ENCODE results near the gene ARHGAP10. TPM values are rescaled to one million over a fixed set of nuclear protein-coding genes. Genes with fewer than 3 reads are reported as not detected.

Gene ARHGAP10
- total RNA-seq, 1 experiment from 2014 or later: 9.0 TPM

- Histone ChIP-seq H3K9me2 (replicated peaks; ENCODE audit: low read length) (no peaks in the 10 kb centered on the region), H3K4me1 (ENCODE audit: insufficient read depth, low read length) (peaks cover 75% of the 10 kb centered on the region), H3K79me2 (ENCODE audit: low read length) (peaks cover 59% of the 10 kb centered on the region), H4K20me1 (ENCODE audit: low read length) (no peaks in the 10 kb centered on the region), H3K27ac (ENCODE audit: low read length) (no peak overlapping the region), H3K9ac (ENCODE audit: low read length) (no peak overlapping the region), H2AFZ (ENCODE audit: low read length) (no peak overlapping the region), H3K27me3 (ENCODE audit: low read length) (no peaks in the 10 kb centered on the region), H3K4me3 (ENCODE audit: low read length) (no peak overlapping the region), H3F3A (ENCODE audit: low read length, unreplicated experiment) (no peaks in the 10 kb centered on the region), H3K4me2 (ENCODE audit: low read length) (no peak overlapping the region), H3K9me3 (ENCODE audit: low read length) (no peaks in the 10 kb centered on the region), H3K36me3 (ENCODE audit: low read depth, low read length) (no peaks in the 10 kb centered on the region)
- DNase-seq (no peak), ATAC-seq (no peak)
- TF ChIP-seq CTCF (conservative IDR thresholded peaks at IDR 0.05; ENCODE audit: low read depth, low read length) (no peak), EZH2phosphoT487 (IDR thresholded peaks at IDR 0.05; ENCODE audit: borderline replicate concordance, low read length) (no peak), EZH2 (IDR thresholded peaks at IDR 0.05; ENCODE audit: low read length, unreplicated experiment) (no peak)
- POLR2A ChIA-PET (ENCODE audit: unreplicated experiment): no interaction called here
- BruUV-seq (replicated peaks): no TSS peak
- intact Hi-C loops (cut with micrococcal nuclease): no loop called here
- CTCF ChIA-PET: no interaction called here
Observed at GRCh38 chr4:147791341-147791740, 59.5 kb downstream of the ARHGAP10 start.

GRCh38 chr4:147791865-147792264 lies 60.0 kb downstream of the ARHGAP10 start:
- no peaks in the 10 kb centered on the region for H3K9me3 ChIP-seq (ENCODE audit: low read length)
- no peak overlapping the region for H3K4me3 ChIP-seq (ENCODE audit: low read length)
- no peaks in the 10 kb centered on the region for H3F3A ChIP-seq (ENCODE audit: low read length, unreplicated experiment)
- H3K79me2 ChIP-seq (ENCODE audit: low read length): peaks cover 54% of the 10 kb centered on the region
- peaks cover 70% of the 10 kb centered on the region for H3K4me1 ChIP-seq (ENCODE audit: insufficient read depth, low read length)
- TF ChIP-seq EZH2phosphoT487 (IDR thresholded peaks at IDR 0.05; ENCODE audit: borderline replicate concordance, low read length): no peak
- TF ChIP-seq CTCF (conservative IDR thresholded peaks at IDR 0.05; ENCODE audit: low read depth, low read length): no peak
- no peak for TF ChIP-seq EZH2 (IDR thresholded peaks at IDR 0.05; ENCODE audit: low read length, unreplicated experiment)
- H2AFZ ChIP-seq (ENCODE audit: low read length): no peak overlapping the region
- peak overlapping the region; percentile 74 for H3K4me2 ChIP-seq (ENCODE audit: low read length)
- no peaks in the 10 kb centered on the region for H3K9me2 ChIP-seq (replicated peaks; ENCODE audit: low read length)
- CTCF ChIA-PET: no interaction called here
- intact Hi-C loops (cut with micrococcal nuclease): no loop called here
- no TSS peak for BruUV-seq (replicated peaks)
- ATAC-seq (no peak), DNase-seq (no peak)
- H3K27ac ChIP-seq (ENCODE audit: low read length): no peak overlapping the region
- H4K20me1 ChIP-seq (ENCODE audit: low read length): no peaks in the 10 kb centered on the region
- POLR2A ChIA-PET (ENCODE audit: unreplicated experiment): no interaction called here
- no peak overlapping the region for H3K9ac ChIP-seq (ENCODE audit: low read length)
- H3K36me3 ChIP-seq (ENCODE audit: low read depth, low read length): no peaks in the 10 kb centered on the region
- H3K27me3 ChIP-seq (ENCODE audit: low read length): no peaks in the 10 kb centered on the region

- Histone ChIP-seq H3K9ac (ENCODE audit: low read length) (no peak overlapping the region), H3K79me2 (ENCODE audit: low read length) (peaks cover 38% of the 10 kb centered on the region), H3K4me1 (ENCODE audit: insufficient read depth, low read length) (peaks cover 57% of the 10 kb centered on the region), H3K9me2 (replicated peaks; ENCODE audit: low read length) (no peaks in the 10 kb centered on the region), H3K9me3 (ENCODE audit: low read length) (no peaks in the 10 kb centered on the region), H3K36me3 (ENCODE audit: low read depth, low read length) (no peaks in the 10 kb centered on the region), H4K20me1 (ENCODE audit: low read length) (no peaks in the 10 kb centered on the region), H3K4me3 (ENCODE audit: low read length) (peak overlapping the region; percentile 20; the same call in 1 of the 2 replicates), H3F3A (ENCODE audit: low read length, unreplicated experiment) (no peaks in the 10 kb centered on the region), H2AFZ (ENCODE audit: low read length) (0 out of 2 replicates have a peak overlapping the region, but pooled peaks have one; percentile 5), H3K4me2 (ENCODE audit: low read length) (peak overlapping the region; percentile 66), H3K27ac (ENCODE audit: low read length) (peak overlapping the region; percentile 43), H3K27me3 (ENCODE audit: low read length) (no peaks in the 10 kb centered on the region)
- TF ChIP-seq CTCF (conservative IDR thresholded peaks at IDR 0.05; ENCODE audit: low read depth, low read length): no peak
- no peak for TF ChIP-seq EZH2 (IDR thresholded peaks at IDR 0.05; ENCODE audit: low read length, unreplicated experiment)
- ATAC-seq (peak; percentile 27; the same call in 1 of the 2 replicates), DNase-seq (peak; percentile 6)
- ChIA-PET POLR2A (ENCODE audit: unreplicated experiment) (no interaction called here), CTCF (no interaction called here)
- no TSS peak for BruUV-seq (replicated peaks)
- intact Hi-C loops (cut with micrococcal nuclease): no loop called here
Observed at GRCh38 chr4:147793569-147794313, 61.9 kb downstream of the ARHGAP10 start.
